A673 (cell line): ENCODE measurements around the gene PALD1. TPM values are rescaled to one million over a fixed set of nuclear protein-coding genes. Genes with fewer than 3 reads are reported as not detected.
"Not testable (repeated sequence)": the region's sequence is repeated elsewhere in the genome, so short reads cannot be mapped to it uniquely, and the experiment has no call there.

Experiments
- BruUV-seq: library from RNA; stranded (reverse); fragments of 400-500 nt; replicated peaks from 2 replicates; lab custom pipeline; 2021; lab: Mats Ljungman, UMichigan
- CTCF ChIA-PET: fragments of 300-600 bp; sonication (Branson Sonifier 250); formaldehyde crosslinking; loops from one replicate; lab custom pipeline; 2022; ENCODE audit warnings: antibody characterized with exemption; lab: Charles Lee
- POLR2A ChIA-PET: fragments of 300-600 bp; sonication (Branson Sonifier 250); formaldehyde crosslinking; loops from one replicate; lab custom pipeline; 2022; ENCODE audit warnings: antibody characterized with exemption; ENCODE audit not compliant: low non-redundant PET; lab: Charles Lee
- DNase-seq: peaks from one replicate; pipeline ENCODE4 v3.0.0-alpha.2; 2015; ENCODE audit warnings: low spot score
- H3K27ac ChIP-seq: fragments of 200-600 bp; sonication (generic); 2 replicates; pipeline ENCODE4 v1.5.1; 2016; ENCODE audit warnings: mixed run types, low read depth, mild to moderate bottlenecking, mixed read lengths, antibody characterized with exemption, low read length; ENCODE audit not compliant: poor library complexity, severe bottlenecking
- H3K27me3 ChIP-seq: fragments of 200-600 bp; sonication (generic); replicated peaks from 2 replicates; pipeline ENCODE4 v1.6.1; 2017; ENCODE audit warnings: mixed run types, low read depth, mild to moderate bottlenecking, mixed read lengths, antibody characterized with exemption, low read length; ENCODE audit not compliant: insufficient read depth, poor library complexity
- H3K36me3 ChIP-seq: fragments of 200-600 bp; sonication (generic); 2 replicates; pipeline ENCODE4 v1.6.1; 2016; ENCODE audit warnings: mixed run types, mild to moderate bottlenecking, mixed read lengths, antibody characterized with exemption, low read length; ENCODE audit not compliant: insufficient read depth, poor library complexity, severe bottlenecking
- H3K4me1 ChIP-seq: fragments of 200-600 bp; sonication (generic); 2 replicates; pipeline ENCODE4 v1.6.1; 2017; ENCODE audit warnings: mixed run types, mild to moderate bottlenecking, mixed read lengths, antibody characterized with exemption, low read length; ENCODE audit not compliant: insufficient read depth, poor library complexity, severe bottlenecking
- H3K4me3 ChIP-seq: fragments of 200-600 bp; sonication (generic); 2 replicates; pipeline ENCODE4 v1.5.1; 2016; ENCODE audit warnings: low read depth, mixed run types, mild to moderate bottlenecking, mixed read lengths, low read length; ENCODE audit not compliant: poor library complexity, severe bottlenecking
- H3K9me3 ChIP-seq: fragments of 200-600 bp; sonication (generic); 2 replicates; pipeline ENCODE4 v1.6.1; 2016; ENCODE audit warnings: mixed run types, low read depth, mild to moderate bottlenecking, mixed read lengths, antibody characterized with exemption, low read length; ENCODE audit not compliant: poor library complexity, severe bottlenecking
- EZH2 ChIP-seq: fragments of 200-600 bp; sonication (generic); IDR thresholded peaks from 2 replicates; pipeline ENCODE4 v1.6.1; 2017; ENCODE audit warnings: borderline replicate concordance, low read depth, mild to moderate bottlenecking, mixed read lengths, antibody characterized with exemption, low read length; ENCODE audit not compliant: poor library complexity, severe bottlenecking
- intact Hi-C: fragments of 100-400 bp; cut with micrococcal nuclease; formaldehyde crosslinking; loops from one replicate; pipeline ENCODE4 v1.10.0; 2022; ENCODE audit not compliant: unreplicated experiment
- total RNA-seq: library from RNA; stranded (reverse); gene quantifications from 2 replicates; pipeline ENCODE4 v1.2.3, GENCODE V29; 2021
- TF ChIP-seq, protein P1 (sequence below): fragments of 300-800, 200-600 bp; sonication (generic); conservative IDR thresholded peaks from 2 replicates; pipeline ENCODE4 v1.5.1; 2017; ENCODE audit warnings: low read depth, mild to moderate bottlenecking, antibody characterized with exemption, low read length, moderate library complexity, mixed read lengths

Gene PALD1
- total RNA-seq, 1 experiment from 2014 or later = 9.0 TPM

DNA sequence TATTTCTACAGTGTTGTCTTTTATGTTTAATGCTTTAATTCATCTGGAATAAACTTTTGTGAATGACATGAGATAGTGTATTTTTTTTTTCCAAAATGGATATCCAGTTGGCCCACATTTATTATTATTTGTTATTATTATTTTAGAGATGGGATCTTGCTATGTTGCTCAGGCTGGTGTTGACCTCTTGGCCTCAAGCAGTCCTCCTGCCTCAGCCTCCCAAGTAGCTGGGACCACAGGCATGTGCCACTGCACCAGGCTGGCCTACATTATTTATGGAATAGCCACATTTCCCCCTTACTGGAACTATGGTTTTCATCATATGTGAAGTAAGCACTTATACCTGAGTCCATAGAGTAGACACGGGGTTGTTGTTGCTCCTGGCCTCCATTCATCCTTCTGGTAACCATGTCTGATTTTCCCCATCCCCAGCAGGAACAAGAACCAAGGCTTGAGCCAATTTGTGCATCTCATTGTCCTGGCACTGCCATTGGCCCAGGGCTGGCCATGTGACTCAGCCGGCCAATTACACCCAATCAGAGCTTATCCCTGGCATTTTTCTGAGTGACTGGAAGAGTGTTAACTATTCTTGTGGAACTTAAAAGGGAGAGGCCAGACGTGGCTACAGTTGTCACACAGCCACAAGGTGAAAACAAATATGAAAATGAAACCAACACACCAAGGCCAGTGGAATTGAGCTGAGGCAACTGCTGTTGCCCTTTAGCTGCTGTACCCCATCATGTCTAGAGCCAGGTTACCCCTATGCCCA lies 100.9 kb downstream of the PALD1 start:
- no TSS peak for BruUV-seq
- intact Hi-C loops = no loop called here

DNA sequence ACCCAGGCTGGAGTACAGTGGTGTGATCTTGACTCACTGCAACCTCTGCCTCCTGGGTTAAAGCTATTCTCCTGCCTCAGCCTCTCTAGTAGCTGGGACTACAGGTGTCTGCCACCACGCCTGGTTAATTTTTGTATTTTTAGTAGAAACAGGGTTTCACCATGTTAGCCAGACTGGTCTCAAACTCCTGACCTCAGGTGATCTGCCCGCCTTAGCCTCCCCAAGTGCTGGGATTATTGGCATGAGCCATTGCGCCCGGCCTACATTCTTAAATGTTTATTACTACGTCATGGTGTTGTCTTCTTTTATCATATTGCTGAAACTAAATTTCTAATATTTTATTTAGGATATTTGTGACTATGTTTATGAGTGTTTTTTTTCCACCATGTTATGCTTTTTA lies 102.6 kb downstream of the PALD1 start:
- H3K4me3 ChIP-seq, POLR2A ChIA-PET, H3K36me3 ChIP-seq, H3K27me3 ChIP-seq, H3K9me3 ChIP-seq, H3K27ac ChIP-seq, CTCF ChIA-PET, intact Hi-C loops, BruUV-seq, DNase-seq: not testable (repeated sequence)
- peaks cover 16% of the 10 kb centered on the region for H3K4me1 ChIP-seq

More for the DNA sequence above, 100.9 kb downstream of the PALD1 start:
- no peaks in the 10 kb centered on the region for H3K9me3 ChIP-seq
- POLR2A ChIA-PET = interaction anchor here (0.8 kb wide), 1 partner anchor 145 kb away, joined by 4 read pairs; no protein-coding TSS in a partner anchor
- H3K27ac ChIP-seq = no peak overlapping the region
- H3K4me1 ChIP-seq = peaks cover 6% of the 10 kb centered on the region
- H3K4me3 ChIP-seq = no peak overlapping the region
- no peak for TF ChIP-seq EZH2
- DNase-seq = no peak
- CTCF ChIA-PET = no interaction called here
- H3K36me3 ChIP-seq = no peaks in the 10 kb centered on the region
- no peaks in the 10 kb centered on the region for H3K27me3 ChIP-seq

GRCh38 chr10:70582793-70583668 lies 104.5 kb downstream of the PALD1 start:
- BruUV-seq = no TSS peak
- Histone ChIP-seq H3K27me3 (no peaks in the 10 kb centered on the region), H3K27ac (no peak overlapping the region), H3K36me3 (no peaks in the 10 kb centered on the region), H3K9me3 (no peaks in the 10 kb centered on the region), H3K4me3 (no peak overlapping the region), H3K4me1 (peaks cover 18% of the 10 kb centered on the region)
- DNase-seq = no peak
- ChIA-PET POLR2A (no interaction called here), CTCF (no interaction called here)
- TF ChIP-seq EZH2 = no peak
- TF ChIP-seq, protein P1, sequence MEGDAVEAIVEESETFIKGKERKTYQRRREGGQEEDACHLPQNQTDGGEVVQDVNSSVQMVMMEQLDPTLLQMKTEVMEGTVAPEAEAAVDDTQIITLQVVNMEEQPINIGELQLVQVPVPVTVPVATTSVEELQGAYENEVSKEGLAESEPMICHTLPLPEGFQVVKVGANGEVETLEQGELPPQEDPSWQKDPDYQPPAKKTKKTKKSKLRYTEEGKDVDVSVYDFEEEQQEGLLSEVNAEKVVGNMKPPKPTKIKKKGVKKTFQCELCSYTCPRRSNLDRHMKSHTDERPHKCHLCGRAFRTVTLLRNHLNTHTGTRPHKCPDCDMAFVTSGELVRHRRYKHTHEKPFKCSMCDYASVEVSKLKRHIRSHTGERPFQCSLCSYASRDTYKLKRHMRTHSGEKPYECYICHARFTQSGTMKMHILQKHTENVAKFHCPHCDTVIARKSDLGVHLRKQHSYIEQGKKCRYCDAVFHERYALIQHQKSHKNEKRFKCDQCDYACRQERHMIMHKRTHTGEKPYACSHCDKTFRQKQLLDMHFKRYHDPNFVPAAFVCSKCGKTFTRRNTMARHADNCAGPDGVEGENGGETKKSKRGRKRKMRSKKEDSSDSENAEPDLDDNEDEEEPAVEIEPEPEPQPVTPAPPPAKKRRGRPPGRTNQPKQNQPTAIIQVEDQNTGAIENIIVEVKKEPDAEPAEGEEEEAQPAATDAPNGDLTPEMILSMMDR = no peak
- intact Hi-C loops = no loop called here

DNA sequence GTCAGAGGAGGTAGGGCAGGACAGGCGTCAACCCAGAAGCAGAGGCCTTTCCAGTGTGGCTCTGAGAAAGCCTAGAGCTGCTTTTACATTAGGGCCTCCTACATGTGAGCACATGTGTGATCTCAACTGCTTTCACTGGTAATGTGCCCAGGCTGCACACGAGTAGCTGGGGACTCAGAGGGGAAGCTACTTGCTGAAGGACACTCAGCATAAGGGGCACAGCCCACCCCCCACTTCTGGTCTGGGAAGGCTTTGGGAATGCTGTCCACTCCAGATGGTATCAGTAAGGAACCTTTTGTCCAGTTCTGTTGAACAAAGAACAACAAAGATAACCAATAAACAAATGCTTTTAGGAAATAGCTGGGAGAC lies 105.1 kb downstream of the PALD1 start:
- no TSS peak for BruUV-seq

More for the DNA sequence above, 105.1 kb downstream of the PALD1 start:
- Histone ChIP-seq H3K4me1 (peaks cover 25% of the 10 kb centered on the region), H3K27me3 (no peaks in the 10 kb centered on the region), H3K9me3 (no peaks in the 10 kb centered on the region), H3K27ac (no peak overlapping the region), H3K4me3 (no peak overlapping the region), H3K36me3 (no peaks in the 10 kb centered on the region)
- POLR2A ChIA-PET = no interaction called here
- no peak for TF ChIP-seq EZH2
- TF ChIP-seq, protein P1 = no peak
- no peak for DNase-seq
- intact Hi-C loops = no loop called here
- CTCF ChIA-PET = no interaction called here
